Activated T-helper 2 cell treated with anti-CD3 and anti-CD28 coated beads, Interferon-gamma antibody, Interleukin-2, Interleukin-4, amounts not matched to agents 10 μg/mL and 5 μg/mL and 100 μg/mL, durations not matched to agents 14 hours and 24 hours and 36 hours (primary cell): ENCODE results near the gene CFAP92. TPM values are rescaled to one million over a fixed set of nuclear protein-coding genes. Genes with fewer than 3 reads are reported as not detected.
"Not testable (repeated sequence)": the region's sequence is repeated elsewhere in the genome, so short reads cannot be mapped to it uniquely, and the experiment has no call there.

ENCODE experiments used
- DNase-seq: peaks from one replicate; pipeline ENCODE4 v3.0.0; 2021; ENCODE audit warnings: low spot score
- H3K27ac Mint-ChIP-seq: one replicate; pipeline ENCODE4 v1.8.0; 2021; ENCODE audit warnings: mixed read lengths
- H3K27me3 Mint-ChIP-seq: one replicate; pipeline ENCODE4 v1.8.0; 2021; ENCODE audit warnings: low read depth, mixed read lengths
- H3K36me3 Mint-ChIP-seq: one replicate; pipeline ENCODE4 v1.8.0; 2021; ENCODE audit warnings: low read depth, mixed read lengths
- H3K4me1 Mint-ChIP-seq: one replicate; pipeline ENCODE4 v1.8.0; 2021; ENCODE audit warnings: low read depth, mixed read lengths
- H3K4me3 Mint-ChIP-seq: one replicate; pipeline ENCODE4 v1.8.0; 2021; ENCODE audit warnings: low read depth, mild to moderate bottlenecking, moderate library complexity, mixed read lengths
- H3K9me3 Mint-ChIP-seq: one replicate; pipeline ENCODE4 v1.8.0; 2021; ENCODE audit warnings: mixed read lengths
- intact Hi-C: fragments of 100-400 bp; cut with micrococcal nuclease; formaldehyde crosslinking; loops from one replicate; pipeline ENCODE4 v1.15.1; 2023
- total RNA-seq: library from RNA; stranded (reverse); gene quantifications from 2 replicates; pipeline ENCODE4 v1.2.3, GENCODE V29; 2022

Gene CFAP92
- total RNA-seq, 1 donor from 2014 or later, result not detected

GRCh38 chr3:128923986-128924385 is 69.9 kb downstream of the CFAP92 start:
- H3K4me3 Mint-ChIP-seq, DNase-seq, H3K27ac Mint-ChIP-seq, H3K27me3 Mint-ChIP-seq: not testable (repeated sequence)
- peaks cover 55% of the 10 kb centered on the region for H3K36me3 Mint-ChIP-seq
- intact Hi-C loops, result loop anchor here (2.0 kb wide), 1 partner anchor 45 kb away; the partner anchor contains the start of gene ACAD9
- peaks cover 57% of the 10 kb centered on the region for H3K9me3 Mint-ChIP-seq
- H3K4me1 Mint-ChIP-seq, result peaks cover 23% of the 10 kb centered on the region

- peak overlapping the region; percentile 78 for H3K27ac Mint-ChIP-seq
- peaks cover 2% of the 10 kb centered on the region for H3K27me3 Mint-ChIP-seq
- H3K4me1 Mint-ChIP-seq, result peaks cover 23% of the 10 kb centered on the region
- no peak for DNase-seq
- intact Hi-C loops, result loop anchor here (2.0 kb wide), 1 partner anchor 45 kb away; the partner anchor contains the start of gene ACAD9
- peaks cover 60% of the 10 kb centered on the region for H3K36me3 Mint-ChIP-seq
- peak overlapping the region; percentile 58 for H3K4me3 Mint-ChIP-seq
- H3K9me3 Mint-ChIP-seq, result peaks cover 57% of the 10 kb centered on the region
Observed at GRCh38 chr3:128923576-128923975, 70.3 kb downstream of the CFAP92 start.

GRCh38 chr3:128922804-128923459 is 70.9 kb downstream of the CFAP92 start:
- DNase-seq, result peak; percentile 37
- intact Hi-C loops, result loop anchor here (2.0 kb wide), 1 partner anchor 44 kb away; the partner anchor contains the start of gene ACAD9
- Mint-ChIP-seq H3K36me3 (peaks cover 66% of the 10 kb centered on the region), H3K4me1 (peaks cover 23% of the 10 kb centered on the region), H3K9me3 (peaks cover 53% of the 10 kb centered on the region), H3K27ac (peak overlapping the region; percentile 78), H3K27me3 (peaks cover 2% of the 10 kb centered on the region), H3K4me3 (peak overlapping the region; percentile 58)

- intact Hi-C loops, result no loop called here
- no peaks in the 10 kb centered on the region for H3K27me3 Mint-ChIP-seq
- H3K4me3 Mint-ChIP-seq, result no peak overlapping the region
- peaks cover 30% of the 10 kb centered on the region for H3K9me3 Mint-ChIP-seq
- no peak overlapping the region for H3K27ac Mint-ChIP-seq
- no peak for DNase-seq
- peaks cover 80% of the 10 kb centered on the region for H3K36me3 Mint-ChIP-seq
- peaks cover 23% of the 10 kb centered on the region for H3K4me1 Mint-ChIP-seq
Observed at GRCh38 chr3:128919988-128920387, 73.9 kb downstream of the CFAP92 start.

GRCh38 chr3:128917291-128917690 is 76.6 kb downstream of the CFAP92 start:
- intact Hi-C loops, result no loop called here
- Mint-ChIP-seq H3K27ac (no peak overlapping the region), H3K4me3 (no peak overlapping the region), H3K9me3 (peaks cover 13% of the 10 kb centered on the region), H3K36me3 (peaks cover 74% of the 10 kb centered on the region), H3K27me3 (no peaks in the 10 kb centered on the region), H3K4me1 (peaks cover 3% of the 10 kb centered on the region)
- no peak for DNase-seq

GRCh38 chr3:128914966-128915645 is 78.8 kb downstream of the CFAP92 start:
- Mint-ChIP-seq H3K4me3 (no peak overlapping the region), H3K27ac (no peak overlapping the region), H3K36me3 (peaks cover 72% of the 10 kb centered on the region), H3K9me3 (no peaks in the 10 kb centered on the region), H3K27me3 (no peaks in the 10 kb centered on the region), H3K4me1 (no peaks in the 10 kb centered on the region)
- no peak for DNase-seq
- intact Hi-C loops, result no loop called here

GRCh38 chr3:128911911-128912310 is 82.0 kb downstream of the CFAP92 start:
- H3K36me3 Mint-ChIP-seq, result peaks cover 44% of the 10 kb centered on the region

GRCh38 chr3:128910006-128910405 is 83.9 kb downstream of the CFAP92 start:
- intact Hi-C loops, result no loop called here
- no peaks in the 10 kb centered on the region for H3K4me1 Mint-ChIP-seq
- H3K27ac Mint-ChIP-seq, result no peak overlapping the region
- no peaks in the 10 kb centered on the region for H3K9me3 Mint-ChIP-seq
- no peak overlapping the region for H3K4me3 Mint-ChIP-seq
- H3K36me3 Mint-ChIP-seq, result peaks cover 46% of the 10 kb centered on the region
- DNase-seq, result no peak
- no peaks in the 10 kb centered on the region for H3K27me3 Mint-ChIP-seq

More at GRCh38 chr3:128911911-128912310, 82.0 kb downstream of the CFAP92 start:
- intact Hi-C loops, result no loop called here
- H3K27me3 Mint-ChIP-seq, result no peaks in the 10 kb centered on the region
- no peak for DNase-seq
- H3K9me3 Mint-ChIP-seq, result no peaks in the 10 kb centered on the region
- no peak overlapping the region for H3K4me3 Mint-ChIP-seq
- H3K4me1 Mint-ChIP-seq, result no peaks in the 10 kb centered on the region
- no peak overlapping the region for H3K27ac Mint-ChIP-seq

- intact Hi-C loops, result no loop called here
- Mint-ChIP-seq H3K36me3 (peaks cover 50% of the 10 kb centered on the region), H3K27ac (no peak overlapping the region), H3K27me3 (no peaks in the 10 kb centered on the region), H3K4me3 (no peak overlapping the region), H3K4me1 (no peaks in the 10 kb centered on the region), H3K9me3 (no peaks in the 10 kb centered on the region)
- no peak for DNase-seq
Observed at GRCh38 chr3:128908951-128909350, 84.9 kb downstream of the CFAP92 start.

GRCh38 chr3:128907706-128908445 is 86.0 kb downstream of the CFAP92 start:
- Mint-ChIP-seq H3K36me3 (peaks cover 53% of the 10 kb centered on the region), H3K27ac (no peak overlapping the region), H3K4me1 (no peaks in the 10 kb centered on the region), H3K27me3 (no peaks in the 10 kb centered on the region), H3K9me3 (no peaks in the 10 kb centered on the region), H3K4me3 (no peak overlapping the region)
- intact Hi-C loops, result no loop called here
- no peak for DNase-seq

- H3K27me3 Mint-ChIP-seq, result no peaks in the 10 kb centered on the region
- H3K9me3 Mint-ChIP-seq, result no peaks in the 10 kb centered on the region
- peaks cover 52% of the 10 kb centered on the region for H3K36me3 Mint-ChIP-seq
- DNase-seq, result no peak
- no peaks in the 10 kb centered on the region for H3K4me1 Mint-ChIP-seq
- no peak overlapping the region for H3K4me3 Mint-ChIP-seq
- H3K27ac Mint-ChIP-seq, result no peak overlapping the region
- intact Hi-C loops, result no loop called here
Observed at GRCh38 chr3:128906804-128907525, 86.9 kb downstream of the CFAP92 start.

- H3K36me3 Mint-ChIP-seq, result peaks cover 56% of the 10 kb centered on the region
- no peak overlapping the region for H3K27ac Mint-ChIP-seq
- H3K4me3 Mint-ChIP-seq, result no peak overlapping the region
- intact Hi-C loops, result no loop called here
- no peaks in the 10 kb centered on the region for H3K4me1 Mint-ChIP-seq
- H3K9me3 Mint-ChIP-seq, result no peaks in the 10 kb centered on the region
- no peak for DNase-seq
- H3K27me3 Mint-ChIP-seq, result no peaks in the 10 kb centered on the region
Observed at GRCh38 chr3:128906031-128906803, 87.7 kb downstream of the CFAP92 start.
